ENCODE results near the gene MED22. TPM values are rescaled to one million over a fixed set of nuclear protein-coding genes. Genes with fewer than 3 reads are reported as not detected.

The MED22 gene
- total RNA-seq, 1 donor from 2014 or later, result 32.9 TPM

- Histone ChIP-seq H3K27ac (no peak overlapping the region), H3K36me3 (no peaks in the 10 kb centered on the region), H3K9me3 (no peaks in the 10 kb centered on the region), H3K4me3 (no peak overlapping the region), H3K4me1 (no peaks in the 10 kb centered on the region), H3K27me3 (no peaks in the 10 kb centered on the region)
- intact Hi-C loops (cut with DNase I), result no loop called here
- no peak for DNase-seq (ENCODE audit: extremely low spot score in 2 of 2)
- no peak for TF ChIP-seq POLR2A (IDR thresholded peaks at IDR 0.05)
- TF ChIP-seq, protein P1, sequence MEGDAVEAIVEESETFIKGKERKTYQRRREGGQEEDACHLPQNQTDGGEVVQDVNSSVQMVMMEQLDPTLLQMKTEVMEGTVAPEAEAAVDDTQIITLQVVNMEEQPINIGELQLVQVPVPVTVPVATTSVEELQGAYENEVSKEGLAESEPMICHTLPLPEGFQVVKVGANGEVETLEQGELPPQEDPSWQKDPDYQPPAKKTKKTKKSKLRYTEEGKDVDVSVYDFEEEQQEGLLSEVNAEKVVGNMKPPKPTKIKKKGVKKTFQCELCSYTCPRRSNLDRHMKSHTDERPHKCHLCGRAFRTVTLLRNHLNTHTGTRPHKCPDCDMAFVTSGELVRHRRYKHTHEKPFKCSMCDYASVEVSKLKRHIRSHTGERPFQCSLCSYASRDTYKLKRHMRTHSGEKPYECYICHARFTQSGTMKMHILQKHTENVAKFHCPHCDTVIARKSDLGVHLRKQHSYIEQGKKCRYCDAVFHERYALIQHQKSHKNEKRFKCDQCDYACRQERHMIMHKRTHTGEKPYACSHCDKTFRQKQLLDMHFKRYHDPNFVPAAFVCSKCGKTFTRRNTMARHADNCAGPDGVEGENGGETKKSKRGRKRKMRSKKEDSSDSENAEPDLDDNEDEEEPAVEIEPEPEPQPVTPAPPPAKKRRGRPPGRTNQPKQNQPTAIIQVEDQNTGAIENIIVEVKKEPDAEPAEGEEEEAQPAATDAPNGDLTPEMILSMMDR (IDR thresholded peaks at IDR 0.05), result no peak
- no peak for TF ChIP-seq POLR2AphosphoS5 (IDR thresholded peaks at IDR 0.05; ENCODE audit: insufficient read depth in 1 of 2, low read depth in 1 of 2)
Measured at GRCh38 chr9:133307301-133307700, 40.6 kb downstream of the MED22 start.

DNA sequence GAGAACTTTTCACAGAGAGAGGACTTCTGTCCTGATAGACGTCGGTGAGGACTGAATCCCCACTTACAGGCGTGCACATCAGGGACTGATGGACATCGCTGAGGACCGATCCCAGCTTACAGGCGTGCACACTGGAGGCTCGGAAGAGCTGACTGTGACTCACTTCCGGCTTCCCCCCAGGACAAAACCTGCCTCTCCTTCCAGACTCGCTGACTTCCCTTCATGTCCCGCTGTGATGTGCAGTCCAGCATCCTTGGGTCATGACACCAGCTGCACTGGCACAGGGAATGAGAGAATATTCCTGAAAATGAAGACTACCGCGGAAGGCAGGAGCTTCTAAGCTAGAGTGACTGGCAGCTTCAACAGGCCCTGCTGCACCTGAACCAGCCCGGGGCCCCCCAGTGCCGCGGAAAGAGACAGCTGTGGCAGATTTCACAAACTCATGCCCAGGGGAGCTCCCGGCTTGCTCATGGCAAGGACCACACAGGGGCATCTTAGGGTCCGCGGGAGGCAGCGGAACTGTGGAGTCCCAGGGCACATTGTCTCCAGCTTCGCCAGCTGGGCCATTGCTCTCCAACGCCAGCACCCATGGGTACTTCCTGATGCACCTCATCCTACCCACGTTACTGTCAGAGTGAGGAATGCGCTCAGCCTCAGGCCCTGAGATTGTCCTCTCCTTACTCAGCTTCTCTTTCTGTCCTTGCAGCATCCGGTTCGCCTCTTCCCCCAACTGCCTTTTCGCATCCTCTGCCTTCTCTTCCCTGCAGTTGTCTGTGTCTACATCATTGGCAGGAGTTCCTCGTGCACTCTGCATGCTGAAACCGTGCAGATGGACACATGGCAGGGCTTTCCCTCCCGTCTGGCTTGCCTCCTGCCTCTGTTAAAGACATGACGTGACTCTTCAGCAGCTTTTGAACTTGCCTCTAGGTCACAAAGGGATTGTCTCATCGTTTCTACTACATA lies 41.4 kb downstream of the MED22 start:
- Histone ChIP-seq H3K27me3 (no peaks in the 10 kb centered on the region), H3K9me3 (no peaks in the 10 kb centered on the region), H3K4me1 (no peaks in the 10 kb centered on the region), H3K27ac (no peak overlapping the region), H3K36me3 (no peaks in the 10 kb centered on the region), H3K4me3 (no peak overlapping the region)
- intact Hi-C loops (cut with DNase I), result no loop called here
- TF ChIP-seq POLR2AphosphoS5 (IDR thresholded peaks at IDR 0.05; ENCODE audit: insufficient read depth in 1 of 2, low read depth in 1 of 2) (no peak), POLR2A (IDR thresholded peaks at IDR 0.05) (no peak)
- TF ChIP-seq, protein P1 (IDR thresholded peaks at IDR 0.05), result no peak
- no peak for DNase-seq (ENCODE audit: extremely low spot score in 2 of 2)

- intact Hi-C loops (cut with DNase I), result no loop called here
- no peaks in the 10 kb centered on the region for H3K36me3 ChIP-seq
- no peaks in the 10 kb centered on the region for H3K9me3 ChIP-seq
- H3K27ac ChIP-seq, result no peak overlapping the region
- DNase-seq (ENCODE audit: extremely low spot score in 2 of 2), result no peak
- no peak for TF ChIP-seq POLR2A (IDR thresholded peaks at IDR 0.05)
- no peaks in the 10 kb centered on the region for H3K4me1 ChIP-seq
- H3K4me3 ChIP-seq, result no peak overlapping the region
- no peaks in the 10 kb centered on the region for H3K27me3 ChIP-seq
Measured at GRCh38 chr9:133305731-133306130, 42.2 kb downstream of the MED22 start.

DNA sequence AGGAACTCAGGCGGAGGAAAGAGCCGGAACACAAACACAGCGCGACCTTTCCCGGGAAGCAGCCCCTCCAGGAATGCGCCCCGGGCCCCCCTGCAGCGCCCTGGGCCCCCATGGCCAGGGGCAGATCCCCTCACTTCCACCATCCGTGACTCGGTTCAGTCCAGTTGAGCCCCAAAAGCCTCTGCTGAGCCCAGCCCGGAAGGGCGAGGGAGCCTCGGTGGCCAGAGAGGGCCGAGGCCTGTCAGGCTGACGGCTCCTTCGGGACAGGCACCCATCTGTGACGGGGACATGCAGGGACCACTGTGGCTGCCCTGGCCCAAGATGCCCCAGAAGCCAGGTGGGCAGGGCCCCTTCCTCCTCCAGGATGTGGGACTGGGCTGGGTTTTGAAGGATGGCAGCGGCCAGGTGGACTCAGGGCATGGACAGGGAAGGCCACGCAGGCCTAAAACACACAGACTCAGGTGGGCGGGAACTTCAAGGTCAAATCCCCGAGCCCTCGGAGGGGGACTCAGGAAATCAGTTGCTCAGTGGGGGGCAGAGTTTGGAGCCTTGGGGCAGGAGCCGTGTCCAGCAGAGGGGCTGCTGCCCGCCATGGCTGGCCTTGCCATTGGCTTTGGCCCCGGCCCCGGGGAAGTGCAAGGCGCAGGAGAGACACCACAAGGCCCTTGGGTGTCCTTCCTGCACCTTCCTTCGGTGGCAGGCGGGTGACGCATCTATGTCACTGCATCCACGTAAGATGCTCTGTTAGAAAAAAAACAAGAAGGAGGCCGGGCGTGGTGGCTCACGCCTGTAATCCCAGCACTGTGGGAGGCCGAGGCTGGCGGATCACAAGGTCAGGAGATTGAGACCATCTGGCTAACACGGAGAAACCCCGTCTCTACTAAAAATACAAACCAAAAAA lies 43.2 kb downstream of the MED22 start:
- no peaks in the 10 kb centered on the region for H3K36me3 ChIP-seq
- no peak overlapping the region for H3K27ac ChIP-seq
- no peak overlapping the region for H3K4me3 ChIP-seq
- H3K4me1 ChIP-seq, result no peaks in the 10 kb centered on the region
- intact Hi-C loops (cut with DNase I), result no loop called here
- no peaks in the 10 kb centered on the region for H3K27me3 ChIP-seq
- DNase-seq (ENCODE audit: extremely low spot score in 2 of 2), result no peak
- TF ChIP-seq POLR2AphosphoS5 (IDR thresholded peaks at IDR 0.05; ENCODE audit: insufficient read depth in 1 of 2, low read depth in 1 of 2), result no peak
- TF ChIP-seq POLR2A (IDR thresholded peaks at IDR 0.05), result no peak
- TF ChIP-seq, protein P1 (IDR thresholded peaks at IDR 0.05), result no peak
- H3K9me3 ChIP-seq, result no peaks in the 10 kb centered on the region

GRCh38 chr9:133304158-133304470 lies 43.8 kb downstream of the MED22 start:
- H3K4me1 ChIP-seq, result no peaks in the 10 kb centered on the region
- H3K9me3 ChIP-seq, result no peaks in the 10 kb centered on the region
- TF ChIP-seq, protein P1 (IDR thresholded peaks at IDR 0.05), result no peak
- no peak for TF ChIP-seq POLR2A (IDR thresholded peaks at IDR 0.05)
- TF ChIP-seq POLR2AphosphoS5 (IDR thresholded peaks at IDR 0.05; ENCODE audit: insufficient read depth in 1 of 2, low read depth in 1 of 2), result no peak
- no peak overlapping the region for H3K4me3 ChIP-seq
- H3K36me3 ChIP-seq, result no peaks in the 10 kb centered on the region
- no peak for DNase-seq (ENCODE audit: extremely low spot score in 2 of 2)
- H3K27me3 ChIP-seq, result no peaks in the 10 kb centered on the region
- intact Hi-C loops (cut with DNase I), result no loop called here
- no peak overlapping the region for H3K27ac ChIP-seq
